Upper lobe of left lung (tissue), 6 donors: Measurements from ENCODE around the gene EIF2S3. TPM values are rescaled to one million over a fixed set of nuclear protein-coding genes. Genes with fewer than 3 reads are reported as not detected.

Experiments
- ATAC-seq, 2 donors: fragments of 200-7000 bp; cut with Tn5 transposase; one replicate each; pipeline ENCODE4 v1.9.1; 2022; ENCODE audit warnings: mild to moderate bottlenecking in 2 of 2, moderate library complexity in 2 of 2; ENCODE audit not compliant: low FRiP score in 2 of 2
- DNase-seq, 2 donors: peaks; one replicate each; pipeline ENCODE4 v3.0.0-alpha.2; 2019 to 2020
- H3K27ac ChIP-seq, 4 donors: fragments of 200-600 bp; sonication (generic); one replicate each; pipeline ENCODE4 v1.5.1; 2016 to 2019
- H3K27me3 ChIP-seq, 4 donors: fragments of 200-600 bp; sonication (generic); one replicate each; pipeline ENCODE4 v1.5.1; 2017 to 2019
- H3K36me3 ChIP-seq, 4 donors: fragments of 200-600 bp; sonication (generic); one replicate each; pipeline ENCODE4 v1.5.1; 2016 to 2019
- H3K4me1 ChIP-seq, 4 donors: fragments of 200-600 bp; sonication (generic); one replicate each; pipeline ENCODE4 v1.5.1; 2018 to 2019
- H3K4me3 ChIP-seq, 4 donors: fragments of 200-600 bp; sonication (generic); one replicate each; pipeline ENCODE4 v1.5.1; 2017 to 2019; ENCODE audit warnings: mild to moderate bottlenecking in 2 of 4, moderate library complexity in 1 of 4
- H3K9me3 ChIP-seq, 4 donors: fragments of 200-600 bp; sonication (generic); one replicate each; pipeline ENCODE4 v1.5.1; 2018 to 2019
- CTCF ChIP-seq, 6 experiments: fragments of 450-650 bp in 4 of 6; fragments of 200-600 bp in 2 of 6; sonication (generic) in 2 of 6; IDR thresholded peaks; one replicate each; pipeline ENCODE4 v1.5.1; 2016 to 2019; ENCODE audit warnings: antibody characterized with exemption in 6 of 6
- EP300 ChIP-seq, 4 donors: sonication (generic); formaldehyde crosslinking; IDR thresholded peaks; one replicate each; pipeline ENCODE4 v1.5.1; 2017; ENCODE audit warnings: antibody characterized with exemption in 4 of 4, control low read depth in 2 of 4
- POLR2A ChIP-seq, 4 donors: fragments of 450-650 bp; IDR thresholded peaks; one replicate each; pipeline ENCODE4 v1.5.1; 2016 to 2017; ENCODE audit warnings: antibody characterized with exemption in 4 of 4, mild to moderate bottlenecking in 2 of 4
- POLR2AphosphoS5 ChIP-seq, 2 donors: sonication (generic); formaldehyde crosslinking; IDR thresholded peaks; one replicate each; pipeline ENCODE4 v1.5.1; 2017; ENCODE audit warnings: antibody characterized with exemption in 2 of 2
- WGBS, 2 donors: methylation state at CpG; one replicate each; pipeline ENCODE4 v1.1.5; 2017 to 2018; 5-methylcytosine and 5-hydroxymethylcytosine counted together
- total RNA-seq, 6 donors: library from RNA; depleted of rRNA in 4 of 6; stranded (reverse); fragments of >200 nt in 4 of 6; gene quantifications; one replicate each; pipeline versions ENCODE4 v1.1.0 to v1.2.1, GENCODE V29; 2016 to 2021
- donor health status: DM: no; HTN: no; CAD: no; lungs with moderate emphysema.
- donor health status: DM: no; HTN: yes; CAD: no; lungs with severe emphysema.

Gene EIF2S3
- total RNA-seq, 6 donors from 2014 or later = 65.0 to 161 (median 104) TPM

GRCh38 chrX:24085101-24085500 is 30.3 kb downstream of the EIF2S3 start:
- Histone ChIP-seq H3K27me3 (no peaks in the 10 kb centered on the region), H3K4me1 (no peaks in the 10 kb centered on the region), H3K4me3 (no peak overlapping the region), H3K27ac (no peak overlapping the region), H3K36me3 (no peaks in the 10 kb centered on the region), H3K9me3 (no peaks in the 10 kb centered on the region)
- no peak for ATAC-seq
- TF ChIP-seq POLR2A (IDR thresholded peaks at IDR 0.05) (no peak), EP300 (IDR thresholded peaks at IDR 0.05) (no peak), POLR2AphosphoS5 (IDR thresholded peaks at IDR 0.05) (no peak), CTCF (IDR thresholded peaks at IDR 0.05) (no peak)
- DNase-seq = no peak
- 80 to 87% methylated on average over 5 to 6 of the region's 6 CpGs for WGBS, 2 donors

GRCh38 chrX:24090300-24091200 is 35.8 kb downstream of the EIF2S3 start:
- Histone ChIP-seq H3K36me3 (no peaks in the 10 kb centered on the region), H3K9me3 (no peaks in the 10 kb centered on the region), H3K27ac (no peak overlapping the region), H3K4me1 (no peaks in the 10 kb centered on the region), H3K4me3 (no peak overlapping the region), H3K27me3 (no peaks in the 10 kb centered on the region)
- DNase-seq = no peak
- TF ChIP-seq CTCF (IDR thresholded peaks at IDR 0.05) (no peak), EP300 (IDR thresholded peaks at IDR 0.05) (no peak), POLR2A (IDR thresholded peaks at IDR 0.05) (no peak), POLR2AphosphoS5 (IDR thresholded peaks at IDR 0.05) (no peak)
- WGBS, 2 donors = 66 to 100% methylated on average over 1 to 4 of the region's 4 CpGs
- ATAC-seq = no peak

GRCh38 chrX:24093746-24094145 is 39.0 kb downstream of the EIF2S3 start:
- DNase-seq = no peak
- WGBS, 2 donors = 95 to 96% methylated on average over 12 of the region's 12 CpGs
- no peaks in the 10 kb centered on the region for H3K9me3 ChIP-seq
- TF ChIP-seq CTCF (IDR thresholded peaks at IDR 0.05) (no peak), POLR2A (IDR thresholded peaks at IDR 0.05) (no peak), EP300 (IDR thresholded peaks at IDR 0.05) (no peak), POLR2AphosphoS5 (IDR thresholded peaks at IDR 0.05) (no peak)
- no peaks in the 10 kb centered on the region for H3K27me3 ChIP-seq
- H3K4me3 ChIP-seq = no peak overlapping the region
- no peaks in the 10 kb centered on the region for H3K4me1 ChIP-seq
- no peaks in the 10 kb centered on the region for H3K36me3 ChIP-seq
- no peak for ATAC-seq
- no peak overlapping the region for H3K27ac ChIP-seq

- no peak overlapping the region for H3K27ac ChIP-seq
- H3K36me3 ChIP-seq = no peaks in the 10 kb centered on the region
- TF ChIP-seq EP300 (IDR thresholded peaks at IDR 0.05) (no peak), POLR2AphosphoS5 (IDR thresholded peaks at IDR 0.05) (no peak), CTCF (IDR thresholded peaks at IDR 0.05) (no peak), POLR2A (IDR thresholded peaks at IDR 0.05) (no peak)
- WGBS, 2 donors = 52 to 55% methylated on average over 1 of the region's 1 CpG
- no peaks in the 10 kb centered on the region for H3K4me1 ChIP-seq
- no peak for DNase-seq
- no peaks in the 10 kb centered on the region for H3K27me3 ChIP-seq
- no peaks in the 10 kb centered on the region for H3K9me3 ChIP-seq
- no peak for ATAC-seq
- H3K4me3 ChIP-seq = no peak overlapping the region
Measured at GRCh38 chrX:24097741-24098260, 43.0 kb downstream of the EIF2S3 start.
